ENCODE results near the gene PTX4.

DNA sequence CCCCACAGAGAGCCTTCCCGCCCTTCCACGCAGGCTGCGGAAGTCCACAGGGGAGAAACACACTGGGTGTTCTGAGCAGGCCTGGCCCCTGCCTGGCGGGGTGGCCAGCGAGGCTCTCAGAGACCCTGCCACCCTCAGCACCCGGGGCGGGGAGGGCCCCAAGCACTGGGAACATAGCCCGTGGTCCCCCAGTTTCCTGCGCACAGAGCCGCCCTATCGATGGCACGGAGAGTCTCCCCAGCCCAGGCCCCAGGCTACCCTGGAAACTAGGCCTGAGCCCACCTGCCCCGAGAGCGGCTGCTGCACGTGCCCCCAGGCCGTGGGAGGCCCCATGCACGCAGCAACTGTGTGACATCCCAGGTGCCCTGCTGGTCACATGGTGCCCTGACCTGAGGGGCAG, 34.2 kb downstream of the PTX4 start:
- no peak for TF ChIP-seq CREB1 (CRISPR knock-in tag; IDR thresholded peaks at IDR 0.05; ENCODE audit: low read depth)
- TF ChIP-seq, protein P1, sequence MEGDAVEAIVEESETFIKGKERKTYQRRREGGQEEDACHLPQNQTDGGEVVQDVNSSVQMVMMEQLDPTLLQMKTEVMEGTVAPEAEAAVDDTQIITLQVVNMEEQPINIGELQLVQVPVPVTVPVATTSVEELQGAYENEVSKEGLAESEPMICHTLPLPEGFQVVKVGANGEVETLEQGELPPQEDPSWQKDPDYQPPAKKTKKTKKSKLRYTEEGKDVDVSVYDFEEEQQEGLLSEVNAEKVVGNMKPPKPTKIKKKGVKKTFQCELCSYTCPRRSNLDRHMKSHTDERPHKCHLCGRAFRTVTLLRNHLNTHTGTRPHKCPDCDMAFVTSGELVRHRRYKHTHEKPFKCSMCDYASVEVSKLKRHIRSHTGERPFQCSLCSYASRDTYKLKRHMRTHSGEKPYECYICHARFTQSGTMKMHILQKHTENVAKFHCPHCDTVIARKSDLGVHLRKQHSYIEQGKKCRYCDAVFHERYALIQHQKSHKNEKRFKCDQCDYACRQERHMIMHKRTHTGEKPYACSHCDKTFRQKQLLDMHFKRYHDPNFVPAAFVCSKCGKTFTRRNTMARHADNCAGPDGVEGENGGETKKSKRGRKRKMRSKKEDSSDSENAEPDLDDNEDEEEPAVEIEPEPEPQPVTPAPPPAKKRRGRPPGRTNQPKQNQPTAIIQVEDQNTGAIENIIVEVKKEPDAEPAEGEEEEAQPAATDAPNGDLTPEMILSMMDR (conservative IDR thresholded peaks at IDR 0.05; ENCODE audit: low read depth in 2 of 2), result no peak
- TF ChIP-seq EZH2 (IDR thresholded peaks at IDR 0.05; ENCODE audit: low read depth, unreplicated experiment), result no peak
- TF ChIP-seq, protein P2, sequence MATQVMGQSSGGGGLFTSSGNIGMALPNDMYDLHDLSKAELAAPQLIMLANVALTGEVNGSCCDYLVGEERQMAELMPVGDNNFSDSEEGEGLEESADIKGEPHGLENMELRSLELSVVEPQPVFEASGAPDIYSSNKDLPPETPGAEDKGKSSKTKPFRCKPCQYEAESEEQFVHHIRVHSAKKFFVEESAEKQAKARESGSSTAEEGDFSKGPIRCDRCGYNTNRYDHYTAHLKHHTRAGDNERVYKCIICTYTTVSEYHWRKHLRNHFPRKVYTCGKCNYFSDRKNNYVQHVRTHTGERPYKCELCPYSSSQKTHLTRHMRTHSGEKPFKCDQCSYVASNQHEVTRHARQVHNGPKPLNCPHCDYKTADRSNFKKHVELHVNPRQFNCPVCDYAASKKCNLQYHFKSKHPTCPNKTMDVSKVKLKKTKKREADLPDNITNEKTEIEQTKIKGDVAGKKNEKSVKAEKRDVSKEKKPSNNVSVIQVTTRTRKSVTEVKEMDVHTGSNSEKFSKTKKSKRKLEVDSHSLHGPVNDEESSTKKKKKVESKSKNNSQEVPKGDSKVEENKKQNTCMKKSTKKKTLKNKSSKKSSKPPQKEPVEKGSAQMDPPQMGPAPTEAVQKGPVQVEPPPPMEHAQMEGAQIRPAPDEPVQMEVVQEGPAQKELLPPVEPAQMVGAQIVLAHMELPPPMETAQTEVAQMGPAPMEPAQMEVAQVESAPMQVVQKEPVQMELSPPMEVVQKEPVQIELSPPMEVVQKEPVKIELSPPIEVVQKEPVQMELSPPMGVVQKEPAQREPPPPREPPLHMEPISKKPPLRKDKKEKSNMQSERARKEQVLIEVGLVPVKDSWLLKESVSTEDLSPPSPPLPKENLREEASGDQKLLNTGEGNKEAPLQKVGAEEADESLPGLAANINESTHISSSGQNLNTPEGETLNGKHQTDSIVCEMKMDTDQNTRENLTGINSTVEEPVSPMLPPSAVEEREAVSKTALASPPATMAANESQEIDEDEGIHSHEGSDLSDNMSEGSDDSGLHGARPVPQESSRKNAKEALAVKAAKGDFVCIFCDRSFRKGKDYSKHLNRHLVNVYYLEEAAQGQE (IDR thresholded peaks at IDR 0.05; ENCODE audit: unreplicated experiment), result no peak
- TF ChIP-seq JUNB (IDR thresholded peaks at IDR 0.05; ENCODE audit: unreplicated experiment), result no peak
- no peak for TF ChIP-seq NANOG (IDR thresholded peaks at IDR 0.05; ENCODE audit: borderline replicate concordance)
- TF ChIP-seq EZH2phosphoT487 (IDR thresholded peaks at IDR 0.05; ENCODE audit: unreplicated experiment), result no peak
- no peak for TF ChIP-seq POLR2AphosphoS5 (IDR thresholded peaks at IDR 0.05; ENCODE audit: low read depth)
- no peak for TF ChIP-seq ZNF114 (CRISPR knock-in tag; IDR thresholded peaks at IDR 0.05)
